ENCODE results near the gene NAA25. TPM values are rescaled to one million over a fixed set of nuclear protein-coding genes. Genes with fewer than 3 reads are reported as not detected.
"Not testable (repeated sequence)": the region's sequence is repeated elsewhere in the genome, so short reads cannot be mapped to it uniquely, and the experiment has no call there.

NAA25 gene
- total RNA-seq, 1 experiment from 2014 or later, result 29.2 TPM

DNA sequence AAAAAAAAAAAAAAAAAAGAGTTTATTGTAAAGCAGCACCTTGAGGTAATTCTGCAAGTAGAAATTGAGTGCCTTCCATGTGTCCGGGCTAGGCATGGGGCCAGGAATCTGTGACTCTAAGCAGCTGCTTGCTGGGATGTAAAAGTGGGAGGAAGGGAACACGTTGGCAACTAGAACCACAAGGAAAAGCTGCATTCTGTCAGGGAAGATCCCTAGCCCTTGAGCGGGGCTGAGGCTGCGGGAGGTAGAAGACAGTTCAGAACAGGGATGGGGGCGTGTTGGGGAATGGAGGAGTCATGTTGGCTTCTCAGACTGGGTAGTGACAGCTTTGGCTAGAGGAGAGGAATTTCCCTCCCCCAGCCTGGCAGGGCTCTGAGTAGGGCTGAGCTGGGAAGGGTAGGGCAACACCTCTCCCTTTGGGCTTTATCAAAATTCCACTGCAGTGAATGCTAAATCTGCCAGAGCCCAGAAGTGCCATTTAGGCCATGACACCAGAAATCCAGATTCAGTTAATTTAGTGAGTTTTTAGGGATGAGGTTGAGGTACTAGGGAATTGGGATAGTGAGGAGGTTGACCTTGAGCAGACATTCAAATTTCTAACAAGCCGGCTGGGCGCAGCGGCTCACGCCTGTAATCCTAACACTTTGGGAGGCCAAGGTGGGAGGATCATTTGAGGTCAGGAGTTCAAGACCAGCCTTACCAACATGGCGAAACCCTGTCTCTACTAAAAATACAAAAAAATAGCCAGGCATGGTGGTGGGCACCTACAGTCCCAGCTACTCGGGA is 13.4 kb upstream of the NAA25 start:
- no peak for DNase-seq (ENCODE audit: low read depth)
- in situ Hi-C loops (cut with HindIII; ENCODE audit: low pct_unique_long_range_greater_than_20kb, low sequenced_read_pairs), result no loop called here

DNA sequence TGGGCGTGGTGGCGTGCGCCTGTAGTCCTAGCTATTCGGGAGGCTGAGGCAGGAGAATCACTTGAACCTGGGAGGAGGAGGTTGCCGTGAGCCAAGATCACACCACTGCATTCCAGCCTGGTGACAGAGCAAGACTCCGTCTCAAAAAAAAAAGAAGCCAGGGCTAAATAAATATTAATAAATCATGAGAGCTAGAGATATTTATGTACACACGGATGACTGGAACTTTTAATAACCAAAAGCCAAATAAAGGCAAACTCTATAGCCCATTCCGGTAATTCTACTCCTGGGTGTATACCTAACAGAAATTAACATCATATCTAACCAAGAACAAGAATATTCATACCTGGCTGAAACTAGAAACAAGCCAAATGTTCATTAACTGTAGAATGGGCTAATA is 9.1 kb upstream of the NAA25 start:
- no peak for DNase-seq (ENCODE audit: low read depth)
- in situ Hi-C loops (cut with HindIII; ENCODE audit: low pct_unique_long_range_greater_than_20kb, low sequenced_read_pairs), result no loop called here

DNA sequence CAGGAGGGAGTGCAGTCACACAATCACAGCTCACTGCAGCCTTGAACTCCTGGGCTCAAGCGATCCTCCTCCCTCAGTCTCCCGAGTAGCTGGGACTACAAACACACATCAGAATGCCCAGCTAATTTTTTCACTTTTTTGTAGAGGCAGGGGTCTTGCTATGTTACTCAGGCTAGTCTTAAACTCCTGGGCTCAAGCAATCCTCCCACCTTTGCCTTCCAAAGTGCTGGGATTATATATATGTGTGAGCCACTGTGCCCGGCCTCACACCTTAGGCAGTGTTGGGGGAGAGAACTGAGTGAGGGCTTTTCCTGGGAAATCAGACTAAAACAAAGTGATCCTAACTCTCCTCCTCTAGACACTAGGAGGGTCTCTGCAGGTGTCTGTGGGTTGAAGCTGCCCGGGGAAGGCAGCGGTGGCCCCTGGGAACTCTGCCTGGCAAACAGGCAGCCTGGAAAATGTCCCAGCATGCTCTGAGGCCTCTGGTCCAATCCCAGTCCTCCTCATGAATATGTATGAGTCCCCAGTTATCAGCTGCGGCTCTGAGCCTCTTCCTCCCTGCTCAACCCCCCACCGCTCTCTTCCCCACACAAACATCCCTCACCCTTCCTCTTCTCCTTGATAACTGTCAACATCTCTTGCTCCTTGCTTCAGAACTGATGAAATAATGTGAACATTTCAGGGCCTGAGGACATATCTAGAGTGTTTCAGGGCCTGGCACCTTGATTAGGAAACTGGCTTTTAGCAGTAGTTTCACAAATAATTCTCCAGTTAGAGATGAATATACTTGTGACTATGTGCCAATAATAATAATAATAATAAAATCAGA is 7.9 kb upstream of the NAA25 start:
- in situ Hi-C loops (cut with HindIII; ENCODE audit: low pct_unique_long_range_greater_than_20kb, low sequenced_read_pairs), result no loop called here
- peak; percentile 35 for DNase-seq (ENCODE audit: low read depth)

DNA sequence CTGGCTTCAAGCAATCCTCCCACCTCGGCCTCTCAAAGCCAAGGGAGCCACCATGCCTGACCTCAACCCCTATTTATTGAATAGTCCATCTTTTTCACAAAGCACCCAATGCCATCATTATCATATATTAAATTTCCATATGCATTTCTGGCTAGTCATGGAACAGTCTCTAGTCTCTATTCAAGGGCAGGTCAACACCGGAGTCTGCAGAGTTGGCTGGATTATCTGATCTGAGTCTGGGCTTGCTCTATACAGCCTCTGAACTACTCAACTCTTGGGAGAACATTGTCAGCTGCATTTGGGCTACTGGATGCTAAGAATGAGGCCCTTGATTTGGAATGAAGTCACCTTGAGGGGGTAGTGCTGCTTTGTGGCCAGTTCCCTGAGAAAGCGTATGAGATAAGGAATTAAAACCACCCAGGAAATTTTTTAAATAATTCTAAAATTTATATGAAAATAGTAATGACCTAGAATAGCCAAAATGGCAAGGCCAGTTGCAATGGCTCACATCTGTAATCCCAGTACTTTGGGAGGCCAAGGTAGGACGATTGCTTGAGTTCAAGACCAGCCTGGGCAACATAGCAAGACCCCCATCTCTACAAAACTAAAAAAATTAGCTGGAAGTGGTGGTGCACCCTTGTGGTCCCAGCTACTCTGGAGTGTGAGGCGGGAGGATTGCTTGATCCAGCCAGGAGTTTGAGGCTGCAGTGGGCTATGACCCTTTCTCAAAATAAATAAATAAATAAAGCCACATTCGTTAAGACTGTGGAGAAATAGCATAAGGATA is 6.9 kb upstream of the NAA25 start:
- no peak for DNase-seq (ENCODE audit: low read depth)
- in situ Hi-C loops (cut with HindIII; ENCODE audit: low pct_unique_long_range_greater_than_20kb, low sequenced_read_pairs), result no loop called here

DNA sequence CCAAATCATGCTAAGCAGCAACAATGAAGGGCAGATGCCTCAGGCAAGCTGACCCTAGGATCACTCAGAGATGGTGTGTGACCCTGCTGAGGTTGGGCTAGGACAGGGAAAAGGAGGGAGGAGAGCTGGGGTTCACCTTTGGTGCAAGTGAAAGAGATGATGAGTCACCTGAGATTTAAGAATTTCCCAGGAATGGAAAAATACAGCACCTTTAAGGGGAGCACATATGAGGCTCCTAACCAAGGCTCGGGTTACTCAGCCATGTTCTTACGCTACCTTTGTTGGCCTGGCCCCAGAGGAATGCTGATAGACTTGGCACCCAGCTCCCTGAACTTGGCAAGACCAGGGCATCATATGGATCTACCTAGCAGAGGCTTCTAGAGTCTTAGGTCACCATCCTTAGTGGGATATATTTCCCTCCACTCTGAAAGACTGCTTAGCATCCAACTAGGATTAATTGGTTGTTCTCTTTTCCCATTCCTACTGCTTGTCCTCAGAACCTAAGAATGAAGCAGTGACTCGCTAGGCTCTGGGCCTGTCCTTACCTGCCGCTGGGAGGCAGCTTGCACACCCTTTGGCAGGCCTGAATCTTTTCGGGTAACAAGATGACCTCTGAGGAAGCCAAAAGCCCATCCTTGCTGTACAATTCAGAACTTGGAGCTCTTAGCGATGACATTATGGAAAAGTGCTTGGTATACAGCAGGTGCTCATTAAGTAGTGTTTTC is 4.0 kb upstream of the NAA25 start:
- in situ Hi-C loops (cut with HindIII; ENCODE audit: low pct_unique_long_range_greater_than_20kb, low sequenced_read_pairs), result no loop called here
- DNase-seq (ENCODE audit: low read depth), result peak; percentile 91

DNA sequence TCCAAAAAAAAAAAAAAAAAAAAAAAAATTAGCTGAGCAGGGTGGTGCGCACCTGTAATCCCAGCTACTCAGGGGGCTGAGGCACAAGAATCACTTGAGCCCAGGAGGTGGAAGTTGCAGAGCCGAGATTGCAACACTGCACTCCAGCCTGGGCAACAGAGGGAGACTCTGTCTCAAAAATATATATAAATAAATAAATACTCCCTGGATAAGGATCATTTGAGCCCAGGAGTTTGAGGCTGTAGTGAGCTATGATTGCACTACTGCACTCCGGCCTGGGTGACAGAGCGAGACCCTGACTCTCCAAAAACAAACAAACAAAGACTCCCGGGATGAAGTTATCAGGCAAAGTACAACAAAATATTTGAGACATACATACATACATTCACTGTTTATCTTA is 3.3 kb upstream of the NAA25 start:
- in situ Hi-C loops (cut with HindIII; ENCODE audit: low pct_unique_long_range_greater_than_20kb, low sequenced_read_pairs), result no loop called here
- DNase-seq (ENCODE audit: low read depth), result no peak

DNA sequence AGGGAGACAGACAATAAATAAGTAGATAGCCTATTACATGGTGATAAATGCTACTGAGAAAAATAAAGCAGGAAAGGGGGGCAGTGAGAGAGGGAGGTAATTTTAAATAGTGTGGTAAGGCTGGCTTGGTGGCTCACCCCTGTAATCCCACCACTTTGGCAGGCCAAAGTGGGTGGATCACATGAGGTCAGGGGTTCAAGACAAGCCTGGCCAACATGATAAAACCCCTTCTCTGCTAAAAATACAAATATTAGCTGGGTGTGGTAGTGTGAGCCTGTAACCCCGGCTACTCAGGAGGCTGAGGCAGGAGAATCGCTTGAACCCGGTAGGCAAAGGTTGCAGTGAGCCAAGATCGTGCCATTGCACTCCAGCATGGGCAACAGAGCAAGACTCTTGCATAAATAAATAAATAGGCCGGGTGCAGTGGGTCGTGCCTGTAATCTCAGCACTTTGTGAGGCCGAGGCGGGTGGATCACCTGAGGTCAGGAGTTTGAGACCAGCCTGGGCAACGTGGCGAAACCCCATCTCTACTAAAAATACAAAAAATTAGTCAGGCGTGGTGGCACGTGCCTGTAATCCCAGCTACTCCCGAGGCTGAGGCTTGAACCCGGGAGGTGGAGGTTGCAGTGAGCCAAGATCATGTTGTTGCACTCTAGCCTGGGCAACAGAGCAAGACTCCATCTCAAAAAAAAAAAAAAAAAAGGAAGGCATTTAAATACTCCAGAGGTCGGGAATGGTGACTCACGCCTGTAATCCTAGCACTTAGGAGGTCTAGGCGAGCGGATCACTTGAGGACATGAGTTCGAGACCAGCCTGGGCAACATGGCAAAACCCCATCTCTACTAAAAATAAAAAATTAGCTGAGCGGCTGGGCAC is 2.4 kb upstream of the NAA25 start:
- in situ Hi-C loops (cut with HindIII; ENCODE audit: low pct_unique_long_range_greater_than_20kb, low sequenced_read_pairs), result not testable (repeated sequence)
- peak; percentile 90 for DNase-seq (ENCODE audit: low read depth)

DNA sequence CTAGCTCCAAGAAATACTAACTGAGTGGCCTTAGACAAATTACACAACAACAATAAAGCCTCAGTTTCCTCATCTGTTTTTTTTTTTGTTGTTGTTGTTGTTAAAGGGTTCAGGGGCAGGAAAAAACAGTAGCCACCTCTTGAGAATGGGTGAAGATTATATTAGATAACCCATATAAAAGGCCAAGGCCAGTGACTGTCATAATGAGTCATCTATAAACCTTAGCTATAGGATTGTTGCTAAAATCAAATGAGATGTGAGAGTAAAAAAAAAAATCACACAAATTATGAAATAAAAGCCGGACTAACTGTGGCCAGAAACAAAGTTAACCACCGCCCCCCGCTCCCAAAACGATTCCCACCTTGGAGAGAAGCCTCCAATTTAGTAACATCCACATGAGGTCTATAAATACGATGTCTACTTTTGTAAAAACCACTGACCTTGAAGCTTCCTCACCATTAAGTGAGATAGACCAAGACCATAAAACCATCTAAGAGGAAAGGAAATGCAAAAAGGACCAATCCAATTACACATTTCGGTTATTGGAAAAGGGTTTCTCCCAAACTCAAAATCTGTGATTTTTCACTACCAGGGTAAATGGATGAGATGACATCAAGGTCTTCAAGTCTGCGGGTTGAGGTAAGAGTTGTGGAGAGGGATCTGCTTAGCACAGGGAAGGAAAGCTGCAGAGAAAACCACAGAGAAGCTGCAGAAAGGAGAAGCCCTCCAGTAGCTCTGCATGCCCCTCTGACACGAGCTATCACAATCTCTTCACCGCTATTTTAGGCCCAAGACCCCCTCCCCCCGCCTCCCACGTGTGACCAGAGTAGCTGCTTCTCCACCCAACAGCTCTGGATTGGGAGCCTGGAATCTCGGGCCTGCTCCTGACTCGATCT is 1.0 kb downstream of the NAA25 start:
- in situ Hi-C loops (cut with HindIII; ENCODE audit: low pct_unique_long_range_greater_than_20kb, low sequenced_read_pairs), result no loop called here
- DNase-seq (ENCODE audit: low read depth), result no peak

DNA sequence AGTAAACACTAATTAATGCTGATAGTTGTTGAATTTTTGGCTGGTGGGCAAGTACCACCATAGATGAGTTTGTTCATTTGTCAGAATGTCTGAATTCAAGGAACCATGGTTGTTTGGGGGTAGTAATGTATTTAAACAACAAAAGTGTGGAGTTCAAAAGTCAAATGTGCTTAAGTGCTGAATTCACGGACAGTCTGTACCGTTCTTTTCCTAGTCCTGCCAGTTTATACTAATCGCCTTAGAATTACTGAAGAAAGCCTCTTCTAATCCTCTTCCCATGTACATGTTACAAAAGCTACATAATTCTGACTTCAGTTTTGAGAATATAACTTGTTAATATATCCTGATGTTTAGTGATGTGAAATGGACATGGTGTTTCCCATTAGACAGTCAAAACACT is 2.7 kb downstream of the NAA25 start:
- DNase-seq (ENCODE audit: low read depth), result no peak

DNA sequence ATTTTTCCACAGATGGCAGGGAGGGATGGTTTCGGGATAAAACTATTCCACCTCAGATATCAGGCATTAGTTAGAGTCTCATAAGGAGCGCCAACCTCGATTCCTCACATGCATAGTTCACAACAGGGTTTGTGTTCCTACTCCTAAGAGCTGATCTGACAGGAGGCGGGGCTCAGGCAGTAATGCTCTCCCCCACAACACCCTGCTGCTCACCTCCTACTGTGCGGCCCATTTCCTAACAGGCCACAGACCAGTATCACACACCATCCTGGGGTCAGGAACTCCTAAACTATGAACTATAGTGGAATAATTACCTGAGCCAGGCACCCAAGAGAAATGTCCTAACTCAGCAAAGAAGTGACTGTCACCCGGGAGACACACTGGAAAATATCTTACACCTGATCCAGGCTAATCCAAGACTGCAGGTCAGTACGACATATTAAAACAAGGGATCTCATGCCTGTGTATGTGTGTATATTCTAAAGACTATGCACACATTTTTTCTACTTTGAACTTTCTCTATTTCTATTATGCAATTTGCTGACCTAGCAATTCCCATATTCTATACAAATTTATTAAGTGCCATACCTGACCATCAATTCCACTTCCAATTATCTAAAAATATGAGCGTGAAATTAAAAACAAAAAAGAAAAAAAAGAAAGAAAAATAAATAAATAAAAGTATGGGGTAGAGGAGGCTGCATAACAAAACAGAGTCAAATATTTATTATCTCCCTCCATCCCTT is 4.7 kb downstream of the NAA25 start:
- DNase-seq (ENCODE audit: low read depth), result no peak
- in situ Hi-C loops (cut with HindIII; ENCODE audit: low pct_unique_long_range_greater_than_20kb, low sequenced_read_pairs), result no loop called here

More for the DNA sequence above, 2.7 kb downstream of the NAA25 start:
- in situ Hi-C loops (cut with HindIII; ENCODE audit: low pct_unique_long_range_greater_than_20kb, low sequenced_read_pairs), result no loop called here

DNA sequence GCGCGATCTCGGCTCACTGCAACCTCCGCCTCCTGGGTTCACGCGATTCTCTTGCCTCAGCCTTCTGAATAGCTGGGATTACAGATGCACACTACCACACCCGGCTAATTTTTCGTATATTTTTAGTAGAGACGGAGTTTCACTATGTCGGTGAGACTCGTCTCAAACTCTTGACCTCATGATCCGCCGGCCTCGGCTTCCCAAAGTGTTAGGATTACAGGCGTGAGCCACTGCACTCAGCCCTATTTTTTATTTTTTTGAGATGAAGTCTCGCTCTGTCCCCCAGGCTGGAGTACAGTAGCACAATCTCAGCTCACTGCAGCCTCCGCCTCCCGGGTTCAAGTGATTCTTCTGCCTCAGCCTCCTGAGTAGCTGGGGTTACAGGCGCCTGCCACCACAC is 5.8 kb downstream of the NAA25 start:
- in situ Hi-C loops (cut with HindIII; ENCODE audit: low pct_unique_long_range_greater_than_20kb, low sequenced_read_pairs); DNase-seq (ENCODE audit: low read depth): not testable (repeated sequence)

DNA sequence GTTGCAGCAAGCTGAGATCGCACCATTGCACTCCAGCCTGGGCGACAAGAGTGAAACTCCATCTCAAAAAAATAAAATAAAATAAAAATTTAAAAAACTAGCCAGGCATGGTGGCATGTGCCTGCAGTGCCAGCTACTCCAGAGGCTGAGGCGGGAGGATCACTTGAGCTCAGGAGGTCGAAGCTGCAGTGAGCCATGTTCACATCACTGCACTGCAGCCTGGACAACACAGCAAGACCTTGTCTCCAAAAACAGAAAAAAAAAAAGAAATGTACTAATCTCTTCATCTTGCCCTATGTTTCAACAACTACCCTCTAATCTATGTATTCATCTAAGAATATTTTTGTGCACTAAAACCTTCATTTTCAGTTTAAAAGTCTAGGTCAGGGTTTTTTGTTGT is 6.5 kb downstream of the NAA25 start:
- in situ Hi-C loops (cut with HindIII; ENCODE audit: low pct_unique_long_range_greater_than_20kb, low sequenced_read_pairs), result no loop called here
- no peak for DNase-seq (ENCODE audit: low read depth)

DNA sequence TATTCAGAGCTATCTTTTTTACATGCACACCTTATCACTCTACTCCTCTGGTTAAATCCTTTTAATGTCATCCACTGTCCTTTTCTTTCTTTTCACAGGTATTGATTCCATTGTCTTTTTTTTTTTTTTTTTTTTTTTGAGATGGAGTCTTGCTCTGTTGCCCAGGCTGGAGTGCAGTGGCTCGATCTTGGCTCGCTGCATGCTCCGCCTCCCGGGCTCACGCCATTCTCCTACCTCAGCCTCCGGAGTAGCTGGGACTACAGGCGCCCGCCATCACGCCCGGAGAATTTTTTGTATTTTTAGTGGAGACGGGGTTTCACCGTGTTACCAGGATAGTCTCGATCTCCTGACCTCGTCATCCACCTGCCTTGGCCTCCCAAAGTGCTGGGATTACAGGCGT is 8.1 kb downstream of the NAA25 start:
- in situ Hi-C loops (cut with HindIII; ENCODE audit: low pct_unique_long_range_greater_than_20kb, low sequenced_read_pairs); DNase-seq (ENCODE audit: low read depth): not testable (repeated sequence)

DNA sequence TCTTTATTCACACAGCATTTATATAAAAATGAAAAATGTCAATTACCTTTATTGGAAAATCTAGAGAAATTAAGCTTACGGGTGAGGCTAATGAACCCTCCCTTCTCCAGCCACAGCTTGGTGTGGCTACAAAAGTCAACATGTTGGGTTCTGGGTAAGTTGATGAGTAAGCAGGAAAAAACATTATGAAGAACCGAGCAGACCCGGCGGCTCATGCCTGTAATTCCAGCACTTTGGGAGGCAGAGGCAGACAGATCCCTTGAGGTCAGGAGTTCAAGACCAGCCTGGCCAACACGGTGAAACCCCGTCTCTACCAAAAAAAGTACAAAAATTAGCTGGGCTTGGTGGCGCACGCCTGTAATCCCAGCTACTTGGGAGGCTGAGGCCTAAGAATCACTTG is 10.9 kb downstream of the NAA25 start:
- no peak for DNase-seq (ENCODE audit: low read depth)
- in situ Hi-C loops (cut with HindIII; ENCODE audit: low pct_unique_long_range_greater_than_20kb, low sequenced_read_pairs), result no loop called here

DNA sequence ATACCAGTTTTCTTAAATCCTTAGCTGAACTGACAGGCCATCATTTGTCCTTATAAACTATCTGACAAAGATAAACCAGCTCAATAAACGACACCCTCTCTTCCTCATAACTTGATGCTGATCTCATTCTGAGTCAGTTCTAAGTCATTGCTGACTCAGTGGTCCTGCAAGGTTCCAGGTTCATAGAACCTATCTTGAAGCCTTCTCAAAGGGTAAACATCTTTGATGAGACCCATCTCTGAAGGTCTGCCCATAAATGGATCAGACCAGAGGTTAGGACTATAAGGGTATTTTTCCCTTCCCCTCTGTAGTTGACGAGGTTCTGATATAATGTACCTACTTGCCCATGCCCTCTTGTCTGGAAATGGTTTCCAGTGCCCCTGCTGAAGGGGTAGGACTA is 11.9 kb downstream of the NAA25 start:
- peak; percentile 62 for DNase-seq (ENCODE audit: low read depth)
- in situ Hi-C loops (cut with HindIII; ENCODE audit: low pct_unique_long_range_greater_than_20kb, low sequenced_read_pairs), result no loop called here

DNA sequence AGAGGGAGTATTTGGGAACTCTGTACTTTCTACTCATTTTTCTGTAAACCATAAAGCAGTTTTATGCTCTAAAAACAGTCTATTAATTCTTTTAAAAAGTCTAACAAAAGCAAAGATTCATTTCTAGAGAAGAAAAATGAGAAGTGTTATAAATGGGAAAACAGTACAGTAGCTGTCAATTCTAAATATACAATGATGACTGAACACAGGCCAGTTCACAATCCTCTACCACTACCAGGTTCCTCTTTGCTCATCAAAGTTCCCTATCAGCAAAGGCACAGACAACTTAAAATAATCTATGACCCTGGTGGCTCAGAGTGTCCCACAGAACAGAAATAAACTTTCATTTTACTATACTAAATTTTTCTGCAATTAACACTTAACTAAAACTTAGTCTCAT is 12.5 kb downstream of the NAA25 start:
- no peak for DNase-seq (ENCODE audit: low read depth)
- in situ Hi-C loops (cut with HindIII; ENCODE audit: low pct_unique_long_range_greater_than_20kb, low sequenced_read_pairs), result no loop called here

All from Caki2 (cell line).